ENCODE results near the gene ADAMTS2. TPM values are rescaled to one million over a fixed set of nuclear protein-coding genes. Genes with fewer than 3 reads are reported as not detected.
"Not testable (repeated sequence)": the region's sequence is repeated elsewhere in the genome, so short reads cannot be mapped to it uniquely, and the experiment has no call there.

Gene ADAMTS2
- total RNA-seq, 1 donor from 2014 or later, result 3.6 TPM

- intact Hi-C loops (cut with DNase I), result no loop called here
- DNase-seq, result peak; percentile 33
Observed at GRCh38 chr5:179292681-179293635, 52.3 kb downstream of the ADAMTS2 start.

GRCh38 chr5:179292202-179292601, 53.1 kb downstream of the ADAMTS2 start:
- DNase-seq (no peak), ATAC-seq (ENCODE audit: poor library complexity) (no peak)
- intact Hi-C loops (cut with DNase I), result no loop called here

More at GRCh38 chr5:179292681-179293635, 52.3 kb downstream of the ADAMTS2 start:
- no peak for ATAC-seq (ENCODE audit: poor library complexity)

DNA sequence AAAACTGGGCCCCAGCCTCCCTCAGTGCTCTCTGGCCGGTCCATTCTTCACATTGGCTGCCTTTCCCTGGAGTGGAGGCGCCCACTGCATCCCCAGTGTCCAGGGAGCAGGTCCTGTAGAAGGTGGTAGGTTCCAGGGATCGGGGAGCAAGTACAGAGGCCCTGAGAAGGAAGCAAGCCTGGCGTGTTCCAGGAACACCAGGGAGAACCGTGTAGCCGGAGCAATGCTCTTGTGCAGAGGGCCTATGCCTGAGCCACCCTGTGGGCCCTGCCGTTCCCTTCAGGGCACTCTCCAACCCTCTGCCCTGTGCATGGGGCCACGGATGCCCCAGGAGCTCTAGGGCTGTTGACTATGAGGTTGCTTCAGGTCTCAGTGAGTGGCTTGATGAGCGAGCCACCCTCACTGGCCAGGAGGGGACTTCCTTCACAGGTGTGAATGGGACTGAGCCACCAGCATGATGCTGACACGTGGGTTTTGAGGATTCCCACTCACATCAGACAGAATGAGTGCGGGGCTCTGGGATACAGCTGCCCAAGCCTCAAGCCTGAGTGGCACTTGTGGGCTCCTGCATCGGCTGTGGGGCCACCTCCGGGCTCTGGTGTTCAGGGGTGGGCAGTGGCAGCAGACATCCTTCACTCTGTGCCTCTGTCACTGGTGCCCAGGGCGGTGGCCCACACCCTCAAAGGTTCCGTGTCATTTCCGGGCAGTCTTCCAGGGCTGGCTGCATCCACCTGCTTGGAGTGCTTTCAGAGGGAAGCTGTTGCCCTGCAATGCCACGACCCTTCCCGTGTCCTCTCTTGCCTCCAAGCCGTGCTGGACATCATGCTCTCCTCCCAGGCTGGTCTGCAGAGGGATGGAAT, 54.4 kb downstream of the ADAMTS2 start:
- DNase-seq (peak; percentile 38), ATAC-seq (ENCODE audit: poor library complexity) (no peak)
- intact Hi-C loops (cut with DNase I), result no loop called here

- ATAC-seq (ENCODE audit: poor library complexity) (no peak), DNase-seq (peak; percentile 22)
- intact Hi-C loops (cut with DNase I), result no loop called here
Observed at GRCh38 chr5:179289756-179290385, 55.4 kb downstream of the ADAMTS2 start.

- intact Hi-C loops (cut with DNase I), result no loop called here
- peak; percentile 36 for DNase-seq
- no peak for ATAC-seq (ENCODE audit: poor library complexity)
Observed at GRCh38 chr5:179288809-179289185, 56.5 kb downstream of the ADAMTS2 start.

- peak; percentile 10 for ATAC-seq (ENCODE audit: poor library complexity)
- peak; percentile 23 for DNase-seq
- intact Hi-C loops (cut with DNase I), result no loop called here
Observed at GRCh38 chr5:179288101-179288808, 57.0 kb downstream of the ADAMTS2 start.

GRCh38 chr5:179287631-179288030, 57.6 kb downstream of the ADAMTS2 start:
- DNase-seq (peak; percentile 38), ATAC-seq (ENCODE audit: poor library complexity) (no peak)
- intact Hi-C loops (cut with DNase I), result no loop called here

DNA sequence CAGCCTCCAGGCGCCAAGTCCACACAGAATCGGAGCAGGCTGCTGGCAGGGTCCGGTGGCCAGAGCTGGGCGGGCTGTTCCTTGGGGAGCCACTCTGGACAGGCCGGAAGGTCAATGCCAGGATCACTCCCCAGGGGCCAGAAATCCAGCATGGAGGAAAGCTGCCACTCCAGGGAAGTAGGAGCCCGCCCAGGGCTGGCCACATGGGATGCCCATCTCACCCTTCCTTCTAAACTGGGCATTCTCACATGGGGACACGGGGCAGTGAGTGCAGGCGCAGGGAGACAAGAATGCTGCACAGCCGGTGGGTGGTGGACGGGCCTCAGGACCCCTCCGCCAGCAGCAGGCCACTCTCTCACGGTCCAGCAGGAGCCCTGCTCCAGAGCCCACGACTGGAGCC, 58.2 kb downstream of the ADAMTS2 start:
- ATAC-seq (ENCODE audit: poor library complexity) (no peak), DNase-seq (peak; percentile 36)
- intact Hi-C loops (cut with DNase I), result no loop called here

DNA sequence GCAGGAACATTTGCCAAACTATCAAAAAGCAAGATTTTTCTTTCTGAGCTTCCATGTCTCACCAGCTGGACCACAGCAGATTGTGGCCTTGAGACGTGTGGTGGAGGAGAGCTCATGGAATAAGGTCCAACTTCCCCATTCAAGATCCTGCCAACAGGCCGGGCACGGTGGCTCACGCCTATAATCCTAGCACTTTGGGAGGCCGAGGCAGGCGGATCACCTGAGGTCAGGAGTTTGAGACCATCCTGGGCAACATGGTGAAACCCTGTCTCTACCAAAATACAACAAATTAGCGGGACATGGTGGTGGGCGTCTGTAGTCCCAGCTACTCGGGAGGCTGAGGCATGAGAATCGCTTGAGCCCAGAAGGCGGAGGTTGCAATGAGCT, 59.5 kb downstream of the ADAMTS2 start:
- ATAC-seq (ENCODE audit: poor library complexity); intact Hi-C loops (cut with DNase I): not testable (repeated sequence)
- peak; percentile 20 for DNase-seq

DNA sequence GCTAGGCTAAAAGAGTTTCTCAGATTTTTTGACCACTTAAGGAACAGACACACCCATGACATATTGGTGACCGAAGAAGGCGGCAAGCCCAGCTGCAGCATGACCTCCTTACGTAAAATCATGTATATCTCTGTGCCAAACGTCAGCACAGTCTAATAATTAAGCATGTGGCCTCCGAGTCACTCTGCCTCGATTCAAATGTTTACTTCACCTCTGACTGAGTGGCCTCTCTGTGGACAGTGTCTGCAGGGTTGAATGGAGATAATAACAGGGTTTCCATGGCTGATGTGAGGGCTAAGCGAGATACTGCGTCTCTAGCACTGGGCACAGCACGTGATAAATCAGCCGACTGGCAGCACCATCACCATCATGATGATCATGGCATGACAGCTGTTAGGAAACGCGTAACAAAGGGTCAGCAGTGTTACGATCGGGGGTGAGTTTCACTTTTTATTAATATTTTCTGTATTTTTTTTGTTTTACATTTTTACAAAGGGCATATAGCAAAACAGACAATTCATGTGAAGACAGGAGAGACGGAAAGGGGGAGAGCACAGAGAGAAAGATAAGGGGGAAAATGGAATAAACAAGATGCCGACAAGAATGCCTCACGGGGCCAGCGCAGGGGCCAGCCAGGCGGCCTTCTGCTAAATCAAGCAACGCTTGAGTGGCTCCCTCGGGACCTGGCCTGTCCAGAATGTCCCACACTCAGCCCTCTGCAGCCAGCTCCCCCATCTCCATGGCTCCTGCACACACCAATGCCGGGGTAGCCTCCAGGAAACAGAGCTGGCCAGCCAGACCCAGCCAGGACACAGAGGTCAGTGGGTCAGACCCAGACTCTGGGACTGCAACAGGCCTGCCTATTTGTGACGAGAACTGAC, 60.3 kb downstream of the ADAMTS2 start:
- ATAC-seq (ENCODE audit: poor library complexity) (peak; percentile 83), DNase-seq (peak; percentile 86)
- intact Hi-C loops (cut with DNase I), result no loop called here

DNA sequence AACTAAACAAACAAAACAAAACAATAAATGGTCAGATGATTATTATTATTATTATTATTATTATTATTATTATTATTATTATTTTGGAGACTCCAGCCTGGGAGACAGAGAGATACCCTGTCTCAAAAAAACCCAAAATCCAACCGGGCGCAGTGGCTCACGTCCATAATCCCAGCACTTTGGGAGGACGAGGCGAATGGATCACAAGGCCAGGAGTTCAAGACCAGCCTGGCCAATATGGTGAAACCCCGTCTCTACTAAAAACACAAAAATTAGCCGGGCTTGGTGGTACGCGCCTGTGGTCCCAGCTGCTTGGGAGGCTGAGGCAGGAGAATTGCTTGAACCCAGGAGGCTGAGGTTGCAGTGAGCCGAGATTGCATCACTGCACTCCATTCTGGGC, 61.4 kb downstream of the ADAMTS2 start:
- intact Hi-C loops (cut with DNase I); DNase-seq; ATAC-seq (ENCODE audit: poor library complexity): not testable (repeated sequence)

DNA sequence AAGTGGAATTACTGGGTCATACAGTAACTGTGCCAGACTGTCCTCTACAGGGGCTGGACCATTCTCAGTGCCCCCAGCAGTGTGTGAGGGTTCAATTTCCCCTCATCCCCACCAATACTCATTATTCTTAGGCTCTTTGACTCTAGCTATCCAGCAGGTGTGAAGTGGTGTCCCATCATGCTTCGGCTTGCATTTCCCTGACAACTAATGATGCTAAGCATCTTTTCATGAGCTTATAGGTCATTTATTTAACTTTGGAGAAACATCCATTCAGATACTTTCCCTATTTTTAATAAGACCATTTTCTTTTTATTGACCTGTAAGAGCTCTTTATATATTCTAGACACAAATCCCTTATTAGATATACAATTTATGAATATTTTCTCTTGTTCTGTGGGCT, 63.6 kb downstream of the ADAMTS2 start:
- ATAC-seq (ENCODE audit: poor library complexity) (no peak), DNase-seq (no peak)
- intact Hi-C loops (cut with DNase I), result no loop called here

DNA sequence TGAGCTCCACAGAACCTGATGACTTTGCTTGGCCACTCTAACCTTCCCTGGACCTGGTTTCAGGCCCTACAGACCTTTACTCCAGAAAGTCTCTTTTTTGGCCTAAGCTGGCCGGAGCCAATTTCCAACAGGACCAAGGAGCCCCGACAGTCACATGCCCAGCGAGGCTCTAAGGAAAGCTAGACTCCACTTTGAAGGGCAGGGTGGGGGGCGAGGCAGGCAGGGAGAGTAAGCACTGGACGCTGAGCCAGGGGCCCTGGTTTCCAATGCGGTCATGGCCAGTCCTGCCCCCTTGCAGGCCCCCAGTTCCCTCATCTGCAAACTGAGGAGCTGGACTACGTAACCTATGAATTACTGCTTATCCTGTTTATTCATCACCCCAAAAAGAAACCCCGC, 65.2 kb downstream of the ADAMTS2 start:
- intact Hi-C loops (cut with DNase I), result no loop called here
- peak; percentile 14 for DNase-seq
- ATAC-seq (ENCODE audit: poor library complexity), result no peak

- peak; percentile 14 for DNase-seq
- intact Hi-C loops (cut with DNase I), result no loop called here
- no peak for ATAC-seq (ENCODE audit: poor library complexity)
Observed at GRCh38 chr5:179279347-179280094, 65.7 kb downstream of the ADAMTS2 start.

DNA sequence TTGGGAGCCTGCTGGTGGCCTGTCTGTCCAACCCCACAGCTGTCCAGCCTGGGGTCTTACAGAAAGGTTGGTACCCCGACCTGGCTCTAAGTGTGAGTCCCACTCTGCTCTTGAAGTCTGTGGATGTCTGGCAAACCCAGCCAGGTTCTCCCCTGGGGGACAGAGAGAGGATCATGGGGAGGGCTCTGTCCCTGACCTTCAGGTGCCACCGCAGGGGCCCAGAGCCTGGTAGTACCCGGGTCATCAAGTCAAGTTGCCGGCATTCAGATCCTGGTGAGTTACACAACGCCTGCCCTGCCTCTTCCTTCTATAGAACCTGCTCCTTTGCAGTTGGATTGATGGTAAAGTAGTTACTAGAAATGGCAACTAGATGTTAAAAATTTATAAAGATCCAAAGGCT, 66.7 kb downstream of the ADAMTS2 start:
- peak; percentile 8 for DNase-seq
- ATAC-seq (ENCODE audit: poor library complexity), result no peak
- intact Hi-C loops (cut with DNase I), result no loop called here

GRCh38 chr5:179278119-179278518, 67.1 kb downstream of the ADAMTS2 start:
- DNase-seq, result no peak
- intact Hi-C loops (cut with DNase I), result no loop called here
- no peak for ATAC-seq (ENCODE audit: poor library complexity)

DNA sequence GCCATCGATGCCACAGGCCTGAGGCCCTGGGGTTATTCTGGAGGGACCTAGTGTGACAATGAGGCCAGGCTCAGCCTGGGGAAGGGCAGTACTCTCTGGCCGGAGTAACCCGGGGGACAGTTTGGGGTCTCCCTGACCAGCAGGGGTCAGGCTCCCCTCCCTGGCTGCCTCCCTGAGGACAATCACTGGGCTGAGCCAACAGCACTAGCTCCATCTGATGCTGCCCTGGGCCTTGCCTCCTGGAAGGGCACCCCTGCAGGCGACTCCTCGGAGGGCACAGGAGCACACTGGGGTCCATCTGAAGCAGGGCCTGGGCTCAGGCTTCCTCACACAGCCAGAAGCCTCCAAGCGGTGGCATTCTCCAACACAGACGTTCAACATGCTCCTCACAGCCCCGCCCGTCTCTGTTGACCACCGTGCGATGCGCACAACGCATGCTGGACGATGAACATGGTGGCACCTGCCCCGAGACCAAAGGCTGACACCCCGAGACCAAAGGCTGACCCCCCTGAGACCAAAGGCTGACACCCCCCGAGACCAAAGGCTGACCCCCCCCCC, 68.3 kb downstream of the ADAMTS2 start:
- intact Hi-C loops (cut with DNase I), result no loop called here
- DNase-seq, result peak; percentile 40
- ATAC-seq (ENCODE audit: poor library complexity), result no peak

All from Right ventricle myocardium superior (tissue), 1 donor.